ENCODE measurements around the gene NINL. TPM values are rescaled to one million over a fixed set of nuclear protein-coding genes. Genes with fewer than 3 reads are reported as not detected.

NINL gene
- total and polyA plus RNA-seq, 2 of the 8 experiments (the other 6 are each of a cell fraction or from before 2014, with no cell fraction given): 15.3 to 30.0 TPM

- TF ChIP-seq BCL11A (IDR thresholded peaks at IDR 0.05; ENCODE audit: low read depth in 2 of 2, low read length in 2 of 2) (no peak), SRF (IDR thresholded peaks at IDR 0.05; ENCODE audit: low read depth, low read length) (no peak), EP300 (IDR thresholded peaks at IDR 0.05; ENCODE audit: borderline replicate concordance in 1 of 2, low read depth in 2 of 2, low read length in 2 of 2) (no peak), HDAC6 (IDR thresholded peaks at IDR 0.05; ENCODE audit: low read depth, low read length) (no peak), CHD2 (IDR thresholded peaks at IDR 0.05; ENCODE audit: low read length) (no peak), SUZ12 (IDR thresholded peaks at IDR 0.05; ENCODE audit: low read length) (no peak), MAFK (IDR thresholded peaks at IDR 0.05; ENCODE audit: low read depth, low read length) (no peak), RXRA (IDR thresholded peaks at IDR 0.05; ENCODE audit: insufficient read depth, low read depth, low read length) (no peak), SIRT6 (IDR thresholded peaks at IDR 0.05; ENCODE audit: low read length) (no peak), POLR2AphosphoS5 (IDR thresholded peaks at IDR 0.05; ENCODE audit: low read depth, low read length) (no peak)
These were observed 18.5 kb downstream of the NINL start (continued) for GRCh38 chr20:25566821-25567220.
